ENCODE results near the gene ADM5. TPM values are rescaled to one million over a fixed set of nuclear protein-coding genes. Genes with fewer than 3 reads are reported as not detected.

ADM5 gene, protein sequence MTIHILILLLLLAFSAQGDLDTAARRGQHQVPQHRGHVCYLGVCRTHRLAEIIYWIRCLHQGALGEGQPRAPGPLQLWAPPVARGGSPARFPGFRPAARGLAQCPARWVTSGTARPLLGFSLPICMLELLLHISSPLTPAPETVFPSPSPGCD
- total RNA-seq, result 1 to 10 TPM in 1 of 9 donors, under 1 TPM in 7, not detected in 1; 0.14 to 1.6 (median 0.48) TPM
- polyA plus RNA-seq, result under 1 TPM; 0.58 to 0.76 TPM
- long read RNA-seq, donor 1, partial matches to known transcripts, result 0 of 2 reads
- long read RNA-seq, donor 1, other reads (novel, unspliced or antisense), result 0 of 2 reads
- long read RNA-seq, donor 2, result 0 reads
- long read RNA-seq, donor 3, result 0 reads

DNA sequence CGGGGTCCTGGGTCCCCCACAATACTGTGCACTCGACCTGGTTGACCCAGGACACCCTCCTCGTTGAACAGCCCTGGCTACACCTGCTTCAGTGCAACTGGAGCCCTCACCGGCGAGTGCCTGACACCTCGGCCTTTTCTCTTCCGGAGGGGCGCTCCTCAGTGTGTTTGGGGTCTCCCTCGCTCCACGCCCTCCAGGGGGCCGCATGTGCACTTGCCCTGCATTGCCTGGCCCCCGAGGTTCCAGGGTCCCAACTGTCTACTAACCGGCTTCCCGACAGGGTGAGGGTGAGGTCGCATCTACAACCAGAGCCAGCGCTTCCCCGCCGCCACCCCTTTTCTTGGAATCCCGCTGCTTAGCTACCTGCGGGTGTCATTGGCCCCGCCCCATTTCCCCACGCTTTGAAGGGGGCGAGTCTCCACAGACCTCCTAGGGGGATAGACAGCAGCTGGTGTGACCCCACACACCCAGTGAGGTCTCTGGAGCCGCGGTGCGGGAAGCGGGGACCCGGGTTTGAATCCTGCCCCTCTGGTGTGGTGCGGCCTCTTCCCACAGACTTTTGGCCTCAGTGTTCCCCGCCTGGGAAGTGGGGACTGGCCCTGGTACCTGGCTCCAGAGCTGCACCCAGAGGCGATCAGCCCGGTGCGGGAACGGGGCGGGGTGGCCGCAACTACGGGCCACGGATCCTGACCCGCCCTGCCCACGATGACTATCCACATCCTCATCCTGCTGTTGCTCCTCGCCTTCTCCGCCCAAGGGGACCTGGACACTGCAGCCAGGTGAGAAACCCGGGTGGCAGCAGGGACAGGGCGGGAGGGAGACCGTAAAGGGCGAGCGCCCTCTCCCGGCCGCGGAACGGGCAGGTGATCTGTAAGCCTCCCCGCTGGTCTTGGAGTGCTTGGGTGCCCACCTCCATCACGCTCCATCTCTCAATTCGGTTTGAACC, at the start of gene ADM5:
TSS of gene ADM5 (plus strand) at position 462 of the 946 bp plus-strand sequence. CDS start at position 706, 244 bp downstream.
- Histone ChIP-seq H3K4me3 (peak within 1 kb of the TSS; percentile 25 to 71 (median 58)), H3K9me3 (no peaks in the 10 kb centered on the region), H3K36me3 (peaks cover 0 to 30% (median 27%) of the 10 kb centered on the region in 9 donors), H3K4me1 (peaks cover 0 to 62% (median 32%) of the 10 kb centered on the region in 12 donors), H3K27ac (peak within 1 kb of the TSS; percentile 55 to 85 (median 70)), H3K27me3 (peaks cover 0 to 27% (median 0%) of the 10 kb centered on the region in 9 donors)
- WGBS, 4 donors, result 26 to 34% (median 29%) methylated on average over 38 to 54 of the region's 54 CpGs
- no peak for TF ChIP-seq POLR2A (IDR thresholded peaks at IDR 0.05)
- TF ChIP-seq, protein P1, sequence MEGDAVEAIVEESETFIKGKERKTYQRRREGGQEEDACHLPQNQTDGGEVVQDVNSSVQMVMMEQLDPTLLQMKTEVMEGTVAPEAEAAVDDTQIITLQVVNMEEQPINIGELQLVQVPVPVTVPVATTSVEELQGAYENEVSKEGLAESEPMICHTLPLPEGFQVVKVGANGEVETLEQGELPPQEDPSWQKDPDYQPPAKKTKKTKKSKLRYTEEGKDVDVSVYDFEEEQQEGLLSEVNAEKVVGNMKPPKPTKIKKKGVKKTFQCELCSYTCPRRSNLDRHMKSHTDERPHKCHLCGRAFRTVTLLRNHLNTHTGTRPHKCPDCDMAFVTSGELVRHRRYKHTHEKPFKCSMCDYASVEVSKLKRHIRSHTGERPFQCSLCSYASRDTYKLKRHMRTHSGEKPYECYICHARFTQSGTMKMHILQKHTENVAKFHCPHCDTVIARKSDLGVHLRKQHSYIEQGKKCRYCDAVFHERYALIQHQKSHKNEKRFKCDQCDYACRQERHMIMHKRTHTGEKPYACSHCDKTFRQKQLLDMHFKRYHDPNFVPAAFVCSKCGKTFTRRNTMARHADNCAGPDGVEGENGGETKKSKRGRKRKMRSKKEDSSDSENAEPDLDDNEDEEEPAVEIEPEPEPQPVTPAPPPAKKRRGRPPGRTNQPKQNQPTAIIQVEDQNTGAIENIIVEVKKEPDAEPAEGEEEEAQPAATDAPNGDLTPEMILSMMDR (IDR thresholded peaks at IDR 0.05), result peak; percentile 33 to 72 (median 50)
- ATAC-seq, result peak; percentile 18 to 46 (median 31)
- DNase-seq, result peak in 1 of 5 donors; percentile 58
- intact Hi-C loops (cut with DNase I), result loop anchor here in 2 of 10 donors (5.0 to 10.0 kb wide), 4 partner anchors 73 to 295 kb away; partner anchors contain the start of genes AKT1S1 (in 1 of the 2), AP2A1 (in 1 of the 2), TBC1D17 (in 1 of the 2) and TSKS (in 1 of the 2)

DNA sequence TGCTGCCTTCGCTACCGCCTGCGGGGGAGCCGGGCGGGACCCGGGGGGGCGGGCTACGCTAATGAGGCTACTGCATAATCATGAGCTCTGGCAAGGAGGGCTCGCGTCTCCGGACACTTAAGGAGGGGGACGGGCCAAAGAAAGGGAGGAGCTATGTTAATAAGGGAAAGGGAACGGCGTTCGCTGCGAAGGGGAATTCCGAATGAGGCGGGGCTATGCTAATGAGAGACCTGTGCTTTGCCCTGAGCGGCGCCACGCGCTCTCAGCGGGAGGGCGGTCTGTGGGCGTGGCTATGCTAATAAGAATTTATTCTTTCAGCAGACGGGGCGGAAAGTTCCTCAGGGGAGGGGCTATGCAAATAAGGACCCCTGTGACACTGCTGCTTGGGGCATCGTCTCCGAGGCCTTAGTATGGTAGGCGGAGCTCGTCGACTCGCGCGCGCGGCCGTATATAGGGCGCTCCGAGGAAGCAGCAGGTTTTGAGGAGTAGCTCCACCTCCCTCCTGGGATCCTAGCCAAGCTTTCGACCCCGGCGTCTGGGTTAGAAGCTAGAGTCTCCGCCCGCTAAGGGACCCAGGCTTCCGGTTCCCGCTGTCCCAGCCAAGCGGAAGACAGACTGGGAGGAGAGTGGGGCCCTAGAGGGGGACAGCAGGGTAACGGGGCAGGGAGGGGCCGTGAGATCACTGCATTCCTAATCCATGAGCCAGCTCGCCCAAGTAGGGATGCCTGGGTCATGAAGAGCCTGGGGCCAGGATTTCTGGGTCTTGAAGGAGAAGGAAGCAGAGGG, 49.1 kb upstream of the ADM5 start, which contains the start of gene RRAS:
TSS of gene RRAS (minus strand) at position 31 of the 786 bp plus-strand sequence. CDS start 45 bp downstream, outside the sequence.
- peaks cover 3 to 77% (median 53%) of the 10 kb centered on the region in 12 donors for H3K4me1 ChIP-seq

More for the DNA sequence above, 49.1 kb upstream of the ADM5 start, which contains the start of gene RRAS:
- DNase-seq (peak; percentile 99 to 100 (median 100)), ATAC-seq (peak; percentile 75 to 81 (median 78))
- peak within 1 kb of the TSS; percentile 77 to 100 (median 92) for H3K4me3 ChIP-seq
- H3K27ac ChIP-seq, result peak within 1 kb of the TSS; percentile 98 to 100 (median 100)
- intact Hi-C loops (cut with DNase I), result loop anchor here in 4 of 10 donors (1.0 to 10.0 kb wide), 8 partner anchors 36 to 1016 kb away; partner anchors contain the start of genes ALDH16A1 (in 1 of the 4), PIH1D1 (in 1 of the 4), PRMT1 (in 1 of the 4) and PRR12 (in 1 of the 4)
- TF ChIP-seq, protein P1 (IDR thresholded peaks at IDR 0.05), result no peak
- TF ChIP-seq POLR2A (IDR thresholded peaks at IDR 0.05), result peak; percentile 43 to 83
- WGBS, 4 donors, result 0 to 1% (median 1%) methylated on average over 47 to 51 of the region's 51 CpGs
- H3K27me3 ChIP-seq, result no peaks in the 10 kb centered on the region
- no peaks in the 10 kb centered on the region for H3K9me3 ChIP-seq
- H3K36me3 ChIP-seq, result peaks cover 0 to 17% (median 9%) of the 10 kb centered on the region in 9 donors
